Coronary artery (tissue), 2 donors: ENCODE measurements around the gene ZNRD2.

Experiments
- DNase-seq: peaks from one replicate; pipeline ENCODE4 v3.0.0-alpha.2; 2017; ENCODE audit warnings: low spot score
- H3K27ac ChIP-seq, 2 donors: fragments of 200-600 bp; sonication (generic); one replicate each; pipeline ENCODE4 v1.5.1; 2016 to 2019
- H3K4me3 ChIP-seq: fragments of 200-600 bp; sonication (generic); 2 replicates; pipeline ENCODE4 v1.5.1; 2016; ENCODE audit warnings: mild to moderate bottlenecking, moderate library complexity
- CTCF ChIP-seq: fragments of 200-600 bp; sonication (generic); IDR thresholded peaks from one replicate; pipeline ENCODE4 v1.5.1; 2019; ENCODE audit warnings: antibody characterized with exemption

The ZNRD2 gene

GRCh38 chr11:65612691-65613090 is 42.4 kb downstream of the ZNRD2 start:
- H3K4me3 ChIP-seq: peak overlapping the region; percentile 83
- no peak for DNase-seq
- no peak for TF ChIP-seq CTCF
- H3K27ac ChIP-seq: peak overlapping the region in 1 of 2 donors; percentile 93

- H3K4me3 ChIP-seq: peak overlapping the region; percentile 83
- no peak for DNase-seq
- no peak for TF ChIP-seq CTCF
- peak overlapping the region; percentile 93 to 95 for H3K27ac ChIP-seq
Measured at GRCh38 chr11:65613091-65613928, 43.0 kb downstream of the ZNRD2 start.

DNA sequence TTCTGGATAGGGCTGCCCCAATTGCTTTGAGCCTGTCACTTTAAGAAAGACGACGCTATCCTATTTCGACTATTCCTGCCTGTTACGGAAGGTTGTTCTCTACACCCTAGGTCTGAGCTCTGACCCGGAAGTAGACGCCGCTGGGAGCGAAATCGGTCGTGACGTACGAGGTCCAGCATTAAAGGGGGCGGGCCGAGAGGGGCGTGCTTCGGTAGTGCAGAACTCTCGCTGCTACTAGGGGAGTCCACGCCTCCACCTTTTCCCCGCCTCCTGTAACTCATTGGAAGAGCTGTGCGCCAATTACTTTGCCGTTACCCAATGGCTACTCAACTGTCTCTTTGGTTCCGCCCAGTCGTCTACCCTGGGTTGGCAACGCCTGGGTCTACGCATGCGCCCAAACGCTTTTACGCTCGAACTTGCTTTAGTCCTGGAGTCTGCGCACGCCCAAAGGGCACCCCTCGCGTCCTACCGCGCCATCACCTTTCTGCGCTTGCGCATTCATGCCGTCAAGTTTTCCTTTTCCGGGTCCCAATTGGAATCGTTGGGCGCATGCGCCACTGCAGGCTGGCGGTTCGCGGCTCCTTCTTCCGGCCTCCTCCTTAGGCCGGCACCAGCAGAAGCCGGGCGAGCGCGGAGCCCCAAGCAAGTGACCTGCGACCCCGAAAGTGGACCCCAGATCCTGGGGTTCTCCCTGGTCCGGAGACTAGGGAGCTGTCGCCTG is 45.1 kb downstream of the ZNRD2 start, which contains the start of gene PCNX3:
Gene PCNX3 (plus strand): TSS at position 548 of the 721 bp plus-strand sequence. CDS start 536 bp downstream, outside the sequence.
- peak within 1 kb of the TSS; percentile 99 for H3K4me3 ChIP-seq
- peak within 1 kb of the TSS; percentile 93 to 95 for H3K27ac ChIP-seq
- DNase-seq: peak; percentile 100
- no peak for TF ChIP-seq CTCF

DNA sequence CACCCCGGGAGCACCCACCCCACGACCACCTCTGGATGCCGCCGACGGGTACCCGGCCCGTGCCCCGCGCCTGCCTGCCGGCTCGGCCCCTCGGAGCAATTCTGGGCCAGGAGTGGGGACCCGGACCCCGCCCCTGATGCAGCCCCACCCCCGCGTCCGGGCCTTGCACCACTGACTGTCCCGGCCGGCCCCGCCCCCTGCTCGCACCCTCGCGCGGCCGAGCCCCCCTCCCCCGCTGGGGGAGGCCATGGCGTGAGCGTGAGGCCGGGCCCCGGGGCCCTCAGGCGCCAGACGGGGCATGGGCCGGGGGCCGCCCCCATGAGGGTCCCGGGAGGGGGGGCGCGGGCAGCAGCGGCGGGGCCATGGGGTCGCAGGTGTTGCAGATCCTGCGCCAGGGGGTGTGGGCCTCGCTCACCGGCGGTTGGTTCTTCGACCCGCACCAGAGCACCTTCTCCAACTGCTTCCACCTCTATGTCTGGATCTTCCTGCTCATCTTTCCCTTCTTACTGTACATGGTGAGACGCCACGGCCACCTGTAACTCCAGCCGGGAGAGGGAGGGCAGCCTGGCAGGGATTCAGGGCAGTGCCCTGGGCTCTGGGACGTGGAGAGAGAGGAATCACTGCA is 45.8 kb downstream of the ZNRD2 start:
- no peak for TF ChIP-seq CTCF
- no peak for DNase-seq
- Histone ChIP-seq H3K4me3 (peak overlapping the region; percentile 99), H3K27ac (peak overlapping the region; percentile 68 to 93)

GRCh38 chr11:65616575-65617001 is 46.3 kb downstream of the ZNRD2 start:
- DNase-seq: no peak
- peak overlapping the region in 1 of 2 donors; percentile 93 for H3K27ac ChIP-seq
- peak overlapping the region; percentile 99 for H3K4me3 ChIP-seq
- no peak for TF ChIP-seq CTCF

DNA sequence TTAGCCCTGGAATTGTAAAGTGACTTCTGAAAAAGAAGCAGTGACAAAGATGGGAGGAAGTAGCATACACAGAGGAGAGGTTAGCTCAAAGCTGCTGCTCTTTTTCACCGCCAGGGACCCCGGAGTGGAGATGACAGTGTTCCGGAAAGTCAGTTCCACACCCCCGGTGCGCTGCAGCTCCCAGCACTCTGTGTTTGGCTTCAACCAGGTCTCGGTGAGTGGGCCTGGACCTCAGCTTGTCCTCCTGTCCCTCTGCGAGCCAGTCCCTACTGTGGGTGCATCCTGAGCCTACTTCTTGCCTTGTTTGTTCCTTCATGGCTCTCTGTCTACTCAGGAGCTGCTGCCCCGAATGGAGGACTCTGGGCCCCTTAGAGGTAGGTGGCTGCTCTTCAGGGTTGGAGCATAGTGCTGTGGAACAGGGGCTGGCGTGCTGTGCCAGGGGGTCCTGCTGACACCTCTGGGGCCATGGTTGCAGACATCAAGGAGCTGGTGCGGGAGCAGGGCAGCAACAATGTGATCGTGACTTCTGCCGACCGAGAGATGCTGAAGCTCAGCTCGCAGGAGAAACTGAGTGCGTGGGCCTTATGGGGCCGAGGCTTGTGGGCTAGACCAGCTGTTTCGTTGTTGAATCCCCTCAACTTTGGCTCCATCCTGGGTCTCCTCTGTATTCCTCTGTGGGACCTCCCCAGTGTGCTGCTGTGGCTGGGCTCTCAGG is 47.0 kb downstream of the ZNRD2 start:
- no peak for DNase-seq
- TF ChIP-seq CTCF: no peak
- H3K4me3 ChIP-seq: peak overlapping the region; percentile 99
- no peak overlapping the region for H3K27ac ChIP-seq
